Activated CD4-positive, alpha-beta T cell treated with anti-CD3 and anti-CD28 coated beads for 36 hours (primary cell): ENCODE results near the gene CGN. TPM values are rescaled to one million over a fixed set of nuclear protein-coding genes. Genes with fewer than 3 reads are reported as not detected.

Experiments
- ATAC-seq: fragments of 200-7000 bp; cut with Tn5 transposase; one replicate; pipeline ENCODE4 v1.10.0; 2021; ENCODE audit warnings: mild to moderate bottlenecking, moderate library complexity
- CTCF ChIA-PET: fragments of 350-600 bp; sonication (Branson Sonifier 250); formaldehyde crosslinking; loops from one replicate; lab custom pipeline; 2021; ENCODE audit warnings: antibody characterized with exemption; lab: Charles Lee
- POLR2A ChIA-PET: fragments of 350-600 bp; sonication (Branson Sonifier 250); formaldehyde crosslinking; loops from one replicate; lab custom pipeline; 2021; ENCODE audit warnings: antibody characterized with exemption, inconsistent platforms; lab: Charles Lee
- DNase-seq: peaks from one replicate; pipeline ENCODE4 v3.0.0-alpha.2; 2020
- H3K27ac Mint-ChIP-seq: one replicate; pipeline ENCODE4 v1.8.0; 2021; ENCODE audit warnings: mixed read lengths
- H3K27me3 Mint-ChIP-seq: one replicate; pipeline ENCODE4 v1.8.0; 2021; ENCODE audit warnings: mixed read lengths
- H3K36me3 Mint-ChIP-seq: one replicate; pipeline ENCODE4 v1.8.0; 2021; ENCODE audit warnings: low read depth, mixed read lengths
- H3K4me1 Mint-ChIP-seq: one replicate; pipeline ENCODE4 v1.8.0; 2021; ENCODE audit warnings: mixed read lengths
- H3K4me3 Mint-ChIP-seq: one replicate; pipeline ENCODE4 v1.8.0; 2021; ENCODE audit warnings: mild to moderate bottlenecking, moderate library complexity, mixed read lengths
- H3K9me3 Mint-ChIP-seq: one replicate; pipeline ENCODE4 v1.8.0; 2021; ENCODE audit warnings: low read depth, mixed read lengths
- intact Hi-C, 2 experiments: fragments of 100-400 bp; cut with DNase I in 1 of 2; cut with micrococcal nuclease in 1 of 2; formaldehyde crosslinking; loops; one replicate each; pipeline versions ENCODE4 v1.14.2 to v1.15.1; 2022 to 2024; cut with DNase I, micrococcal nuclease
- total RNA-seq, 2 experiments: library from RNA; stranded (reverse); gene quantifications; one replicate each; pipeline ENCODE4 v1.2.3, GENCODE V29; 2021

CGN gene
- total RNA-seq, 2 experiments from 2014 or later, result 0.67 to 1.4 TPM

- peak overlapping the region; percentile 55 for H3K27ac Mint-ChIP-seq
- no peaks in the 10 kb centered on the region for H3K27me3 Mint-ChIP-seq
- ChIA-PET POLR2A (interaction anchor here (0.6 kb wide), 1 partner anchor 34 kb away, joined by 3 read pairs; no protein-coding TSS in a partner anchor), CTCF (interaction anchor here (0.5 to 1.1 kb wide), 4 partner anchors 19 to 262 kb away, joined by 3 to 9 read pairs (median 3); no protein-coding TSS in a partner anchor)
- DNase-seq (peak; percentile 60), ATAC-seq (peak; percentile 97)
- H3K36me3 Mint-ChIP-seq, result peaks cover 4% of the 10 kb centered on the region
- H3K4me3 Mint-ChIP-seq, result no peak overlapping the region
- no peaks in the 10 kb centered on the region for H3K9me3 Mint-ChIP-seq
- peaks cover 8% of the 10 kb centered on the region for H3K4me1 Mint-ChIP-seq
- intact Hi-C loops, result no loop called here
Measured at GRCh38 chr1:151574575-151575529, 63.7 kb downstream of the CGN start.

GRCh38 chr1:151577173-151577572 is 66.0 kb downstream of the CGN start:
- Mint-ChIP-seq H3K4me1 (peaks cover 8% of the 10 kb centered on the region), H3K27me3 (no peaks in the 10 kb centered on the region), H3K4me3 (no peak overlapping the region), H3K9me3 (no peaks in the 10 kb centered on the region), H3K27ac (no peak overlapping the region), H3K36me3 (peaks cover 4% of the 10 kb centered on the region)
- ChIA-PET CTCF (interaction anchor here (1.0 kb wide), 1 partner anchor 15 kb away, joined by 4 read pairs; no protein-coding TSS in a partner anchor), POLR2A (no interaction called here)
- intact Hi-C loops, result no loop called here
- DNase-seq, result no peak
- ATAC-seq, result no peak

- intact Hi-C loops, result no loop called here
- POLR2A ChIA-PET, result interaction anchor here (0.6 kb wide), 1 partner anchor 84 kb away, joined by 3 read pairs; no protein-coding TSS in a partner anchor
- CTCF ChIA-PET, result interaction anchor here (0.5 to 1.1 kb wide), 4 partner anchors 15 to 555 kb away, joined by 3 to 6 read pairs (median 3); no protein-coding TSS in a partner anchor
- no peak overlapping the region for H3K27ac Mint-ChIP-seq
- H3K4me1 Mint-ChIP-seq, result peaks cover 8% of the 10 kb centered on the region
- no peak overlapping the region for H3K4me3 Mint-ChIP-seq
- H3K9me3 Mint-ChIP-seq, result no peaks in the 10 kb centered on the region
- H3K27me3 Mint-ChIP-seq, result no peaks in the 10 kb centered on the region
- ATAC-seq (no peak), DNase-seq (no peak)
- H3K36me3 Mint-ChIP-seq, result peaks cover 4% of the 10 kb centered on the region
Measured at GRCh38 chr1:151578941-151579340, 67.8 kb downstream of the CGN start.

- H3K27me3 Mint-ChIP-seq, result no peaks in the 10 kb centered on the region
- ATAC-seq (no peak), DNase-seq (no peak)
- ChIA-PET POLR2A (interaction anchor here (0.6 kb wide), 1 partner anchor 85 kb away, joined by 3 read pairs; no protein-coding TSS in a partner anchor), CTCF (interaction anchor here (0.7 to 1.1 kb wide), 2 partner anchors 15 to 149 kb away, joined by 3 to 6 read pairs; no protein-coding TSS in a partner anchor)
- no peak overlapping the region for H3K27ac Mint-ChIP-seq
- no peak overlapping the region for H3K4me3 Mint-ChIP-seq
- intact Hi-C loops, result no loop called here
- H3K36me3 Mint-ChIP-seq, result peaks cover 4% of the 10 kb centered on the region
- no peaks in the 10 kb centered on the region for H3K9me3 Mint-ChIP-seq
- H3K4me1 Mint-ChIP-seq, result peaks cover 7% of the 10 kb centered on the region
Measured at GRCh38 chr1:151579436-151580225, 68.4 kb downstream of the CGN start.

- Mint-ChIP-seq H3K27ac (no peak overlapping the region), H3K36me3 (no peaks in the 10 kb centered on the region), H3K27me3 (no peaks in the 10 kb centered on the region), H3K4me1 (no peaks in the 10 kb centered on the region), H3K4me3 (no peak overlapping the region), H3K9me3 (no peaks in the 10 kb centered on the region)
- DNase-seq (no peak), ATAC-seq (no peak)
- CTCF ChIA-PET, result interaction anchor here (1.6 kb wide), 1 partner anchor 13 kb away, joined by 5 read pairs; no protein-coding TSS in a partner anchor
- POLR2A ChIA-PET, result no interaction called here
- intact Hi-C loops, result no loop called here
Measured at GRCh38 chr1:151581451-151581850, 70.3 kb downstream of the CGN start.

- intact Hi-C loops, result no loop called here
- POLR2A ChIA-PET, result no interaction called here
- no peaks in the 10 kb centered on the region for H3K27me3 Mint-ChIP-seq
Measured at GRCh38 chr1:151581921-151582320, 70.7 kb downstream of the CGN start.

GRCh38 chr1:151583796-151584195 is 72.6 kb downstream of the CGN start:
- intact Hi-C loops, result no loop called here
- POLR2A ChIA-PET, result interaction anchor here (0.6 kb wide), 1 partner anchor 99 kb away, joined by 5 read pairs; no protein-coding TSS in a partner anchor

More at GRCh38 chr1:151581921-151582320, 70.7 kb downstream of the CGN start:
- H3K4me1 Mint-ChIP-seq, result no peaks in the 10 kb centered on the region
- no peaks in the 10 kb centered on the region for H3K9me3 Mint-ChIP-seq
- no peak overlapping the region for H3K27ac Mint-ChIP-seq
- no peak overlapping the region for H3K4me3 Mint-ChIP-seq
- DNase-seq, result no peak
- CTCF ChIA-PET, result interaction anchor here (1.6 kb wide), 1 partner anchor 12 kb away, joined by 5 read pairs; no protein-coding TSS in a partner anchor
- H3K36me3 Mint-ChIP-seq, result no peaks in the 10 kb centered on the region
- no peak for ATAC-seq

GRCh38 chr1:151584278-151584677 is 73.1 kb downstream of the CGN start:
- no peak overlapping the region for H3K4me3 Mint-ChIP-seq
- no peak for ATAC-seq
- ChIA-PET POLR2A (no interaction called here), CTCF (interaction anchor here (1.1 kb wide), 1 partner anchor 9 kb away, joined by 5 read pairs; no protein-coding TSS in a partner anchor)
- H3K27ac Mint-ChIP-seq, result no peak overlapping the region
- no peaks in the 10 kb centered on the region for H3K36me3 Mint-ChIP-seq
- DNase-seq, result no peak
- H3K4me1 Mint-ChIP-seq, result no peaks in the 10 kb centered on the region
- no peaks in the 10 kb centered on the region for H3K27me3 Mint-ChIP-seq
- intact Hi-C loops, result no loop called here
- no peaks in the 10 kb centered on the region for H3K9me3 Mint-ChIP-seq

More at GRCh38 chr1:151583796-151584195, 72.6 kb downstream of the CGN start:
- H3K36me3 Mint-ChIP-seq, result no peaks in the 10 kb centered on the region
- DNase-seq (no peak), ATAC-seq (no peak)
- H3K27me3 Mint-ChIP-seq, result no peaks in the 10 kb centered on the region
- H3K27ac Mint-ChIP-seq, result no peak overlapping the region
- no peaks in the 10 kb centered on the region for H3K4me1 Mint-ChIP-seq
- no peaks in the 10 kb centered on the region for H3K9me3 Mint-ChIP-seq
- CTCF ChIA-PET, result interaction anchor here (1.1 kb wide), 1 partner anchor 10 kb away, joined by 5 read pairs; no protein-coding TSS in a partner anchor
- no peak overlapping the region for H3K4me3 Mint-ChIP-seq

- no peak overlapping the region for H3K27ac Mint-ChIP-seq
Measured at GRCh38 chr1:151584780-151585179, 73.6 kb downstream of the CGN start.

GRCh38 chr1:151585622-151586021 is 74.4 kb downstream of the CGN start:
- DNase-seq (no peak), ATAC-seq (no peak)
- ChIA-PET POLR2A (no interaction called here), CTCF (interaction anchor here (0.7 kb wide), 1 partner anchor 8 kb away, joined by 3 read pairs; no protein-coding TSS in a partner anchor)
- intact Hi-C loops, result no loop called here
- no peak overlapping the region for H3K4me3 Mint-ChIP-seq
- no peaks in the 10 kb centered on the region for H3K36me3 Mint-ChIP-seq
- peaks cover 3% of the 10 kb centered on the region for H3K27me3 Mint-ChIP-seq
- no peak overlapping the region for H3K27ac Mint-ChIP-seq
- H3K9me3 Mint-ChIP-seq, result no peaks in the 10 kb centered on the region
- no peaks in the 10 kb centered on the region for H3K4me1 Mint-ChIP-seq

More at GRCh38 chr1:151584780-151585179, 73.6 kb downstream of the CGN start:
- no peaks in the 10 kb centered on the region for H3K36me3 Mint-ChIP-seq
- ATAC-seq, result no peak
- H3K27me3 Mint-ChIP-seq, result no peaks in the 10 kb centered on the region
- no peak overlapping the region for H3K4me3 Mint-ChIP-seq
- no peaks in the 10 kb centered on the region for H3K9me3 Mint-ChIP-seq
- ChIA-PET CTCF (no interaction called here), POLR2A (no interaction called here)
- no peaks in the 10 kb centered on the region for H3K4me1 Mint-ChIP-seq
- intact Hi-C loops, result no loop called here
- DNase-seq, result no peak
